ENCODE measurements around the gene PSEN1. TPM values are rescaled to one million over a fixed set of nuclear protein-coding genes. Genes with fewer than 3 reads are reported as not detected.

The PSEN1 gene
- polyA plus RNA-seq, 4 donors: 69.3 to 79.5 (median 75.9) TPM

- DNase-seq (ENCODE audit: low read depth in 4 of 4, low spot score in 3 of 4): no peak
Measured at GRCh38 chr14:73237786-73238423, 101.6 kb downstream of the PSEN1 start.

GRCh38 chr14:73238424-73238852 is 102.1 kb downstream of the PSEN1 start:
- no peak for DNase-seq (ENCODE audit: low read depth in 4 of 4, low spot score in 3 of 4)

DNA sequence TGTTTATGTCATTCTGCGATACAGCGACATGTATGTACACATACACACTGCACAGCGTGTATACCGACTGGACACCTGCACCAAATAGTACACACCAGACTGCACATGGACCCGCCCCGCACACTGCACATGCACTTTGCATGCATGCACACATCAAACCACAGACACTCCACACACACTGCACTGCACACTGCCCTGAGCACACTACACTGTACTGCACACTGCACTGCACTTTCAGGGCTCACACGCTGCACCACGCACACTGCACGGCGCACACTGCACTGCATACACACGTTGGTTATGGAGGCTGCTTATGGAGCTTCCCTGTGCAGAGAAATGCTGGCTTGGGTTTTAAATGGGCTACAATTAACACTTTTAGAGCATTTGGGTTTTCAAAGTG is 102.6 kb downstream of the PSEN1 start:
- DNase-seq (ENCODE audit: low read depth in 4 of 4, low spot score in 3 of 4): no peak

DNA sequence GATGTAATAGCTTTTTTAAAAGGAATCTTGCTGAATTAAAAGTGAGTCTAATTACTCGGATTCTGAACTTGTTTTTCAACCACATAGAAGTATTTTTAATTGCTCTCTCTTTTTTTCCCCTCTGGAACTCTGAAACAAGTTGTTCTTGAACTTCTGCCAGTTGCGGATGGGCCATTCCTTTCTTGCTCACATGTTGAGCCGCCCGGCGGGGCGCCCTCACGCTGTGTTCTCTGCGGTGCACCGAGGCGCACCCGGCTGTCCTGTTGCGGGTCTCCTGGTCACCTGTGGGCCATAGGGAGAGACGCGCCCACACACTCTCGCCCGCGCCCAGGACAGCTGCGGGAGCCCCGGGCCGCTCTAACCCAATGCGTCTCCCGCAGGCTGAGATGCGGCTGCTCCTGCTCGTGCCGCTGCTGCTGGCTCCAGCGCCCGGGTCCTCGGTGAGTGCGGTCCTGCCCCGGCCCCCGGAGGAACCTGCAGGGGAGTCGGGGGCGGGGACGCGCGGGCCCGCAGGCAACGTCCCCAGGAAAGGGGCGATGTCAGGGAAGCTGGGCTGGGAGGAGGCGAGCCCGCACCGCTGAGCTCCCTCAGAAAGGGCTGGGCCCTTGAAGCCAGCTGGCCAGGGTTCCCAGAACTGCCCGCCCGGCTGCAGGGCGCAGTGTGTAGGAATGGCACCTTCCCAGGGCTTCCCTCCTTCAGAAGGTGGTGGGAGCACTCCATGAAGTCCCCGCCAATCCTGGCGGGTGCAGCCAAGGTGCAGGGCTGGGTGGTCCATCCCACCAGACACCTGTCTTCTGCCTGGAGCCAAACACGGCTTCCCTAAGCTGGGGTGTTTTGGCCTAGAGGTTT is 103.3 kb downstream of the PSEN1 start:
- no peak for DNase-seq (ENCODE audit: low read depth in 4 of 4, low spot score in 3 of 4)

DNA sequence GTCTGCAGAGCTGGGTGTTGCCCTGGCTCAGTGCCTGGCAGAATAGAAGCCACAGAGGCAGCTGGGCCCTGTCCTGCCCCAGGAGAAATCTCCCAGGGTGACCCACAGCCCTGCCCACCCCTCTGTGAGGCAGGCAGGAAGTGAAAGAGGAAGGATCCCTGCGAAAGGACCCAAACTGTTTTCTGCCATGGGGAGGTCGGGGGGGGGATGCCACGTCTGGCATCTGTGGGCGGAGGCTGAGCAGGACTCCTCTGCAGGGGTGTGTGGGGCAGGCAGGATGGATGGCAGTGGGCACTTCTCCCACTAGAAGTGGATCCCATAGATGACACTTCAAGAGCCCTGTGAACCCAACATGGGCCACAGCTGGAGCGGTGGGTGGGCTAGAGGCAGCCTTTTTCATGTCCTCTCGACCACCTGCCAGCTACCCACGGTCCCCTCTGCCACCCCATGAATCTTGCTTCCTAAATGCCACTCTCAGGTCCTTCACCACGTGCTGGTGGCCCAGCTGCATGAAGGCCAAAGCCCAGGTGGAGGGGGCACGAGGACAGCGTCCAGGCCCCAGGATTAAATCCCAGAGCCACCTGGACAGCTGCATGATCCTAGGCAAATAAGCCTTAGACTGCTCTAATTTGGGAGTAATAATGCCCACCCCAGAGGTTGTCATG is 104.6 kb downstream of the PSEN1 start:
- DNase-seq (ENCODE audit: low read depth in 4 of 4, low spot score in 3 of 4): no peak

GRCh38 chr14:73241481-73242165 is 105.3 kb downstream of the PSEN1 start:
- DNase-seq (ENCODE audit: low read depth in 4 of 4, low spot score in 3 of 4): no peak

DNA sequence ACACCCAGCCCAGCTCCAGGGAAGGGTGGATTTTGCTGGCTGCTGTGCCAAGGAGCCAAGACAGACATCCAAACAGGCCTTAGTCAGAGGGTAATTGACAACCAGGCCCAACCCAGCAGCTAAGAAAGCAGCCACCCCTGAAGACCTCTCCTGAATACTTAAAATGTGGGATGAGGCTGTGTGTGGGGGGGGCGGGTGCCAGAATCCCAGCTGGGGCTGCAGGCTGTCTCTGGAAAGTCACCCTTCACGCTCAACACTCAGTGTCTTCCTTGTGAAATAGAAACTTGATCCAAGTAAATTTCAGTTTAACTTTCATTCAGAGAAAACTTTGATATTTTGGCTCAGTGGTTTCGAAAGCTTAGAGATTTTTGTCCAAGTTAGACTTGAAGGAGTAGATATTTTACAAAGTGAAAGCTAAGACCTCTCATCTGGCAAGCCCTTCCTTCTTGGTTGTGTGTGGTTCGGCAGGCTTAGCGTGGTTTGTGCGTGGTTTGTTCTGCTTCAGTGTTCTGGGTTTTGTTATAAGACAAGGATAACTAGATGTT is 106.1 kb downstream of the PSEN1 start:
- DNase-seq (ENCODE audit: low read depth in 4 of 4, low spot score in 3 of 4): no peak

GRCh38 chr14:73243341-73243740 is 107.0 kb downstream of the PSEN1 start:
- no peak for DNase-seq (ENCODE audit: low read depth in 4 of 4, low spot score in 3 of 4)

GRCh38 chr14:73243748-73244147 is 107.4 kb downstream of the PSEN1 start:
- no peak for DNase-seq (ENCODE audit: low read depth in 4 of 4, low spot score in 3 of 4)

DNA sequence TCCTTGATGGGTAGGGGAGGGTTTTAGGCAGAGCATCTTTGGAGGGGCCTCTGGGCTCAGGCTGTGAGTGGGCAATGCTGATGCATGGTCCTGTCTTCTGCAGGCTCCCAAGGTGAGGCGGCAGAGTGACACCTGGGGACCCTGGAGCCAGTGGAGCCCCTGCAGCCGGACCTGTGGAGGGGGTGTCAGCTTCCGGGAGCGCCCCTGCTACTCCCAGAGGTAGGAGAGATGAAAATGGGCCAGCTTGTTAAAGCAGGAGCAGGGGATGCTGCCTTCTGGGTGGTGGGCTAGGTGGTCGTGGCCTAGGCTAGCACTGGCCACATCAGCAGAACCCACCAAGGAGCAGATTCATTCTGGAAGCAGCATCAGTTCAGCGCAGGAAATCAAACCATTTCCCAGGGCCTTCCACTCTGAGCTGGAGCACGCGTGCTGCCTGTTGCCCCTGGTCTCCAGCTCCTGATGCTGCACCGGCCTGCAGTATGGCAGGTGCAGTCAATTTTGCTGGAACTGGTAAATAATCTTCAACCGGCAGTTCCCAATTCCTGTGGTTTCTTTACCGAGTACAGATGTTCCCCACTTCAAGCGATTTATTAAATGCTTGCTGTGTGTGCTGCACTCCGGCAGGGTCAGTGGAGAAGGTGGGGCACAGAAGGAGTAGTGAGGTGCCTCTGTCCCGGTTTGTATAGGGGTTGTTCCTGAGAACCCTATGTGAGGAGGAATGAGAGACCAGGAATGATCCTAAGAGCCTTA is 108.4 kb downstream of the PSEN1 start:
- DNase-seq (ENCODE audit: low read depth in 4 of 4, low spot score in 3 of 4): no peak

DNA sequence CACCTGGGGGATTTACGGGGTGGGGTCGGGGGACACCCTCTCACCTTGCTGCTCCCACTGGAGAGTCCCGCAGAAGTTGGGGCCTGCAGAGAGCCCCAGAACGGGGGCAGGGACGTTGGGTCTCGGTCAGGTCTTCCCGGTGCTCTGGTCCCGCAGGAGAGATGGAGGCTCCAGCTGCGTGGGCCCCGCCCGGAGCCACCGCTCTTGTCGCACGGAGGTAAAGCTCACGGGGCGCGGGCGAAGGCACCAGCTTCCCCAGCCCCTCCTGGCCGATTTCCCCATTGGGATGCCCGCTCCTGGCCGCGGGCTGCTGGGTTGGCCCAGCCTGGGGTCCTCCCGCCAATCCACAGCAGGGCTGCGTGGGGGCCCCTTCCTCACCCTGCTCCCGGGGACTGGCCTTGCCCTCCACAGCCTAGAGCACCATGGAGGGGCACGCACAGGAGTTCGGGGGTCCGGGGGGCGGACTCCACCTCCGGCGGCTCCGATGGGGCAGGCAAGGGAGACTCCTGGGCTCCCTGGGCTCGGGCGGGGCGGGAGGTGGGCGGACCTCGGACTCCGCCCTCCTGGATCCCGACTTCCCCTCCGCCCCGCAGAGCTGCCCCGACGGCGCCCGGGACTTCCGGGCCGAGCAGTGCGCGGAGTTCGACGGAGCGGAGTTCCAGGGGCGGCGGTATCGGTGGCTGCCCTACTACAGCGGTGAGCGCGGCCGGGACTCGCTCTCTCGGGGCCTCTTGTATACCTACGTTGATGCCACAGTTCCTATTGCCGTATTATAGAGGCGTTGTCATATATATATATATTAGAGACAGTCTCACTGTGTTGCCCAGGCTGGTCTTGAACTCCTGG is 109.4 kb downstream of the PSEN1 start:
- DNase-seq (ENCODE audit: low read depth in 4 of 4, low spot score in 3 of 4): no peak

DNA sequence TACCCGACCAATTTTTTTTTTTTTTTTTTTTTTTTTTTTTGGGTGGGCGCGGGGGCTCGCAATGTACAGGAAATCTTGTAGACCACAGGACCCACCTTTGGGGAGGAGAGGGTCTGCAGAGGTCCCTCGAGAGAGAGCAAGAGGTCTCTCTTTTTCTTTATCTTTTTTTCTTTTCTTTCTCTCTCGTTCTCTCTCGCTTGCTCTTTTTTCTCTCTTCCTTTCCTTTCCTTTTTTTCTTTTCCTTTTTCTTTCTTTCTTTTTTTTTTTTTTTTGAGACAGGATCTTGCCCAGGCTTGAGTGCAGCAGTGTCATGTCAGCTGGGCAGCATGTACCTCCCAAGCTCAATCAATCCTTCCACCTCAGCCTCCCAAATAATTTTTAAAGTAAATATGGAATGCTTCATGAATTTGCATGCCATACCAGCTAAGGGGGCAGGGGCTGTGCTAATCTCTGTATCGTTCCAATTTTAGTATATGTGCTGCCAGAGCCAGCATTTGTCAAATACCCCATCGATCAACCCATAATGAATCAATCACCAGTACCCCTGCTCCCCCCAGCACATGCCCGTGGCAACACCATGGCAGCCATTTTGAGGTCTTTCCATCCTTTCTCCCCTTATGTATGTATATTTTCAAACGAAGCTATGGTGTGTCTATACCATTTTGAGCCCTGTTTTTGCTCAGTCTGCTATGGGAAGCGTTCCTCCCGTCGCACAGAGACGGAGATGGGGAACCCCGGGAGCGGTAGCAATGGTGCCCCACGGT is 110.3 kb downstream of the PSEN1 start:
- no peak for DNase-seq (ENCODE audit: low read depth in 4 of 4, low spot score in 3 of 4)

- DNase-seq (ENCODE audit: low read depth in 4 of 4, low spot score in 3 of 4): no peak
Measured at GRCh38 chr14:73248108-73248868, 112.0 kb downstream of the PSEN1 start.

DNA sequence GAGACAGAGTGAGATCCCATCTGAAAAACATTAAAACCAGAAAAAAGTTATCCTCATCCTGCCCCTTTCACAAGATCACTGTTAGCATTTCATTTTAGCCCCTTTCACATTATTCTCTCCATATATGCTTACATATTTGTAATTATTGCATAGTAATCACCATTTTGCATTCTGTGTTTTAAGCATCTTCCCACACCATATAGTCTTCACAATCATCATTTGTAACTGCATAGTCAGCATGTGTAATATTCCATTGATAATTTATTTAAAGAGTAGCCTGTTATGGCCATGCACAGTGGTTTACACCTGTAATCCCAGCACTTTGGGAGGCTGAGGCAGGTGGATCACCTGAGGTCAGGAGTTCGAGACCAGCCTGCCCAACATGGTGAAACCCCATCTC is 112.8 kb downstream of the PSEN1 start:
- DNase-seq (ENCODE audit: low read depth in 4 of 4, low spot score in 3 of 4): no peak

GRCh38 chr14:73249564-73250316 is 113.4 kb downstream of the PSEN1 start:
- no peak for DNase-seq (ENCODE audit: low read depth in 4 of 4, low spot score in 3 of 4)

GRCh38 chr14:73250317-73250713 is 114.0 kb downstream of the PSEN1 start:
- no peak for DNase-seq (ENCODE audit: low read depth in 4 of 4, low spot score in 3 of 4)

Measured in right renal pelvis (tissue), 4 donors.